Sigmoid colon (tissue), 7 donors: ENCODE results near the gene HOXA6. TPM values are rescaled to one million over a fixed set of nuclear protein-coding genes. Genes with fewer than 3 reads are reported as not detected.

Source experiments
- DNase-seq: peaks from one replicate; pipeline ENCODE4 v3.0.0-alpha.2; 2019
- H3K27ac ChIP-seq, 4 donors: fragments of 200-600 bp; sonication (generic); one replicate each; pipeline ENCODE4 v1.5.1; 2016 to 2019; ENCODE audit warnings: mild to moderate bottlenecking in 1 of 4
- H3K27me3 ChIP-seq, 3 donors: fragments of 200-600 bp; sonication (generic); one replicate each; pipeline ENCODE4 v1.5.1; 2019; ENCODE audit warnings: mild to moderate bottlenecking in 1 of 3
- H3K36me3 ChIP-seq, 4 donors: fragments of 200-600 bp; sonication (generic); one replicate each; pipeline ENCODE4 v1.5.1; 2016 to 2019
- H3K4me1 ChIP-seq, 4 donors: fragments of 200-600 bp; sonication (generic); one replicate each; pipeline ENCODE4 v1.5.1; 2017 to 2019
- H3K4me3 ChIP-seq, 4 donors: fragments of 200-600 bp; sonication (generic); one replicate each; pipeline ENCODE4 v1.5.1; 2017 to 2019; ENCODE audit warnings: mild to moderate bottlenecking in 2 of 4, moderate library complexity in 1 of 4
- H3K9me3 ChIP-seq, 4 donors: fragments of 200-600 bp in 3 of 4; sonication (generic) in 3 of 4; one replicate each; pipeline versions ENCODE4 v1.5.1 to v1.6.1; 2013 to 2019
- EP300 ChIP-seq, 4 donors: sonication (generic); formaldehyde crosslinking; IDR thresholded peaks; one replicate each; pipeline ENCODE4 v1.6.1; 2017; ENCODE audit warnings: antibody characterized with exemption in 4 of 4
- POLR2A ChIP-seq, 2 donors: fragments of 450-650 bp; IDR thresholded peaks; one replicate each; pipeline ENCODE4 v1.6.1; 2016; ENCODE audit warnings: antibody characterized with exemption in 2 of 2, mild to moderate bottlenecking in 2 of 2, moderate library complexity in 2 of 2
- POLR2AphosphoS5 ChIP-seq, 4 donors: sonication (generic); formaldehyde crosslinking; IDR thresholded peaks; one replicate each; pipeline ENCODE4 v1.6.1; 2017; ENCODE audit warnings: antibody characterized with exemption in 4 of 4
- WGBS, 2 donors: extraction: QIAGEN DNeasy Blood & Tissue Kit; methylation state at CpG; one replicate each; pipeline ENCODE4 v1.1.7; 2013; 5-methylcytosine and 5-hydroxymethylcytosine counted together
- intact Hi-C: fragments of 100-400 bp; cut with DNase I; formaldehyde crosslinking; loops from one replicate; pipeline ENCODE4 v1.15.1; 2023
- polyA plus RNA-seq, 3 donors: library from polyadenylated mRNA; stranded (reverse); fragments of 200-250 nt; gene quantifications; one replicate each; pipeline ENCODE4 v1.2.3, GENCODE V29; 2013
- total RNA-seq, 4 donors: library from RNA; depleted of rRNA; stranded (reverse); fragments of >200 nt; gene quantifications; one replicate each; pipeline ENCODE4 v1.1.0, GENCODE V29; 2016
- TF ChIP-seq, protein P1 (sequence below), 4 experiments: fragments of 450-650 bp in 3 of 4; fragments of 200-600 bp in 1 of 4; IDR thresholded peaks; one replicate each; pipeline ENCODE4 v1.5.1; 2016 to 2019; ENCODE audit warnings: antibody characterized with exemption in 4 of 4, mild to moderate bottlenecking in 3 of 4, moderate library complexity in 2 of 4
- donor health status: healthy with polysubstance abuse.
- donor health status: Bipolar disorder and iron deficiency.
- donor health status: healthy.

The HOXA6 gene
- total and polyA plus RNA-seq, 7 donors: 1.6 to 10.0 (median 4.5) TPM; not detected in 1

DNA sequence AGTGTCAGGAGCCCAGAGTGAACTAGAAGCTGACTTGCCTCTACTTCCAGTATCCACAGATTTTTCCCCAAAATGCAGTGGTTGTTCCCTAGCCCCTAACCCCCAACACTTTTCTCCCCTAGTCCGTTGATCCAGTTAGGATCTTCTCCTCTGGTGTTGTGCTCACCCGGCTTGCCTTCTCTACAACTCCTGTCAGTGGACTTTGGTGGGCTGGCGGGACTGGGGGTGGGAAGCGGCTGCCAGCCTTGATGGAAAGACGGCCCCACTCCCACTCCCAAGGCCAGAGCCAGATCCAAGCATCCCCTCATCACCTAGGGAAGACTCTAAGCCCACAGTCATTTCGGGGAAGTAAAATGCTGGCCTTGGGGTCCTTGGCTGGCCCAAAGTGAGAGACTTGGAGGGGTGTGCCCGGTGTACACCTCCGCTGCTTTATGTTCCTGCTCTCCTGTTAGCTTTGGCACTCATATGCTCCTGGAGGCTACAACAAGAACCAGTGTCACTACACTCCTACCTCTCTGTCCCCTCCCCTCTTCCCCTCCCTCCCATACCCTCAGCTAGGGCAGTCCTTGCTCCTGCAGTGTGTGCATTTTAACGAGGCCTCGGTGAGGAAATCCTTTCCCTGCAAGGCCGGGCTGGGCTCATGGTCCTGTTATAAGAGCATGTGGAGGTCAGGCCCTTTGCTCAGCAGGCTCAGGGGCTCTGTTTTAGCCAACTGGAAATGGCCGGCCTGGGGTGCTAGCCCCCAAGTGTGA lies 27.5 kb upstream of the HOXA6 start:
- Histone ChIP-seq H3K9me3 (no peaks in the 10 kb centered on the region), H3K36me3 (no peaks in the 10 kb centered on the region), H3K27me3 (no peaks in the 10 kb centered on the region), H3K4me1 (peaks cover 0 to 33% (median 18%) of the 10 kb centered on the region in 4 donors), H3K4me3 (peak overlapping the region; percentile 48 to 85 (median 82)), H3K27ac (peak overlapping the region in 3 of 4 donors; percentile 97 to 98 (median 98))
- intact Hi-C loops: no loop called here
- WGBS, 2 donors: 9 to 58% methylated on average over 12 of the region's 12 CpGs
- DNase-seq: peak; percentile 87
- TF ChIP-seq POLR2AphosphoS5 (IDR thresholded peaks at IDR 0.05) (peak; percentile 71 to 85 (median 78)), EP300 (IDR thresholded peaks at IDR 0.05) (no peak), POLR2A (IDR thresholded peaks at IDR 0.05) (peak; percentile 55 to 77)

DNA sequence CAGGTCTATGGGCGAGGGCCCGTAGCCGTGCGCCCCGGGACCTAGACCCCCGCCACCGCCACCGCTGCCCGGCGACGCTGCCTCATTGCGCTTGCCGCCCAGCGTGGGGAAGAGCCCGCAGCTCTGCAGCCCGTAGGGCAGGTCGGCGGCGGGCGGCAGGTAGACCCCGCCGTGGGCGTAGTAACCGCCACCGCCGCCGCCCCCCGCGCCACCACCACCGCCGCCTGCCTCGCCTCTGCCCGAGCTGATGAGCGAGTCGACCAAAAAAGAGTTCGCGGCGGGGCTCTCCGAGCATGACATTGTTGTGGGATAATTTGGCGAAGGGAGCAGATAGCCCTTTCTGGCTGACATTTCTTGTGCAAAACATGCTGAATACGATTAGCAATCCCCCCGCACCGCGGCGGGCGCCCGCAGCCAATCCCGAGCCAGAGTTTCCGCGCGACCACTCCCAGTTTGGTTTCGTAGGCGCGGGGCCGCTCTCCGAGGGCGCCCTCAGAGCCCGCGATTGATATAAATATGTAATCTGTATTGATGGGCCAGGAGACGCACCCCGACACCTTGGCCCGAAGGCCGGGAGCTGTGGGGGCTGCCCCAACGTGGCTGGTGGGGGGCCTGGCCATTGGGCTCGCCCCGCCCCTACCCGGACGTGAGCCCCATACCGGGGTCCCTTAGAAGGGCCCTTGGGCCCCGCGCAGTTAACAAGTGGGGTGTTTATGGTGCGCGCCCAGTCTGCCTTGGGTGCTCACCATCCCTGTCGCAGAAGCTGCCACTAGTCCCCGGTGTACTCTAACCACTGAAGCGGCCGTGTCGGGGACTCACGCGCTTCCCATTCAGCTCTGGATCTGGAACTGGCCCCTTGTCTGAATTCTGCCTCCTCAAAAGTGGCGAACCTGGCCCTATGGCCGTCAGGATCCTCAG lies 26.6 kb upstream of the HOXA6 start, which contains the start of gene HOXA10:
Gene HOXA10, minus strand, starts transcription at position 365 of the 918 bp plus-strand sequence. Its CDS starts 14 bp downstream, at position 351.
- H3K9me3 ChIP-seq: no peaks in the 10 kb centered on the region
- no peaks in the 10 kb centered on the region for H3K27me3 ChIP-seq
- peak; percentile 88 for DNase-seq
- intact Hi-C loops: no loop called here
- peaks cover 0 to 31% (median 17%) of the 10 kb centered on the region in 4 donors for H3K4me1 ChIP-seq
- TF ChIP-seq POLR2A (IDR thresholded peaks at IDR 0.05) (peak; percentile 33 to 52), POLR2AphosphoS5 (IDR thresholded peaks at IDR 0.05) (peak; percentile 45 to 75 (median 66))
- TF ChIP-seq, protein P1, sequence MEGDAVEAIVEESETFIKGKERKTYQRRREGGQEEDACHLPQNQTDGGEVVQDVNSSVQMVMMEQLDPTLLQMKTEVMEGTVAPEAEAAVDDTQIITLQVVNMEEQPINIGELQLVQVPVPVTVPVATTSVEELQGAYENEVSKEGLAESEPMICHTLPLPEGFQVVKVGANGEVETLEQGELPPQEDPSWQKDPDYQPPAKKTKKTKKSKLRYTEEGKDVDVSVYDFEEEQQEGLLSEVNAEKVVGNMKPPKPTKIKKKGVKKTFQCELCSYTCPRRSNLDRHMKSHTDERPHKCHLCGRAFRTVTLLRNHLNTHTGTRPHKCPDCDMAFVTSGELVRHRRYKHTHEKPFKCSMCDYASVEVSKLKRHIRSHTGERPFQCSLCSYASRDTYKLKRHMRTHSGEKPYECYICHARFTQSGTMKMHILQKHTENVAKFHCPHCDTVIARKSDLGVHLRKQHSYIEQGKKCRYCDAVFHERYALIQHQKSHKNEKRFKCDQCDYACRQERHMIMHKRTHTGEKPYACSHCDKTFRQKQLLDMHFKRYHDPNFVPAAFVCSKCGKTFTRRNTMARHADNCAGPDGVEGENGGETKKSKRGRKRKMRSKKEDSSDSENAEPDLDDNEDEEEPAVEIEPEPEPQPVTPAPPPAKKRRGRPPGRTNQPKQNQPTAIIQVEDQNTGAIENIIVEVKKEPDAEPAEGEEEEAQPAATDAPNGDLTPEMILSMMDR (IDR thresholded peaks at IDR 0.05): no peak
- H3K36me3 ChIP-seq: no peaks in the 10 kb centered on the region
- peak within 1 kb of the TSS in 3 of 4 donors; percentile 97 to 98 (median 98) for H3K27ac ChIP-seq
- peak within 1 kb of the TSS; percentile 47 to 85 (median 82) for H3K4me3 ChIP-seq
- 1 to 4% methylated on average over 82 of the region's 82 CpGs for WGBS, 2 donors

DNA sequence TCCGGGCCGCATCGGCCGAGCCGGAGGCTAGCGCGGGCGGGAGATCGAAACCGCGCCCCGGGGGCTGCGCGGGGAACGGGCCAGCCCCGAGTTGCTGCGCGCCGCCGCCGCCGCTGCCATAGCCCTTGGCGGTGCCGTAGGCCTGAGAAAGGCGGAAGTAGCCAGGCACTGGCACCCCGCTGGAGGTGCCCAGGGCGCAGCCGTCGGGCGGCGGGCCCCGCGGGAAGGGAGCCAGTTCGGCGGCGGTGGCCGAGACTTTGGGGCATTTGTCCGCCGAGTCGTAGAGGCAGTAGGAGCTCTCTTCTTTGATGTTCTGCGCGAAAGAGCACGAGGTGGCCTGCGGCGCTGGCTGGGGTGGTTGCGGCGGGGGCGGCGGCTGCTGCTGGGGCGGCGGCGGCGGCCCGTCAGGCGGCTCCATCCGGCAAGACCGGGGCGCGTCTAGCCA lies 26.0 kb upstream of the HOXA6 start:
- 0 to 1% methylated on average over 59 of the region's 59 CpGs for WGBS, 2 donors
- peak overlapping the region in 3 of 4 donors; percentile 97 to 98 (median 98) for H3K27ac ChIP-seq
- TF ChIP-seq, protein P1 (IDR thresholded peaks at IDR 0.05): no peak
- TF ChIP-seq POLR2AphosphoS5 (IDR thresholded peaks at IDR 0.05) (peak in 1 of 4 donors; percentile 20), POLR2A (IDR thresholded peaks at IDR 0.05) (no peak)
- intact Hi-C loops: no loop called here
- no peaks in the 10 kb centered on the region for H3K36me3 ChIP-seq
- H3K4me1 ChIP-seq: peaks cover 0 to 31% (median 17%) of the 10 kb centered on the region in 4 donors
- H3K27me3 ChIP-seq: no peaks in the 10 kb centered on the region
- H3K4me3 ChIP-seq: peak overlapping the region; percentile 47 to 85 (median 82)
- DNase-seq: peak; percentile 74
- no peaks in the 10 kb centered on the region for H3K9me3 ChIP-seq

DNA sequence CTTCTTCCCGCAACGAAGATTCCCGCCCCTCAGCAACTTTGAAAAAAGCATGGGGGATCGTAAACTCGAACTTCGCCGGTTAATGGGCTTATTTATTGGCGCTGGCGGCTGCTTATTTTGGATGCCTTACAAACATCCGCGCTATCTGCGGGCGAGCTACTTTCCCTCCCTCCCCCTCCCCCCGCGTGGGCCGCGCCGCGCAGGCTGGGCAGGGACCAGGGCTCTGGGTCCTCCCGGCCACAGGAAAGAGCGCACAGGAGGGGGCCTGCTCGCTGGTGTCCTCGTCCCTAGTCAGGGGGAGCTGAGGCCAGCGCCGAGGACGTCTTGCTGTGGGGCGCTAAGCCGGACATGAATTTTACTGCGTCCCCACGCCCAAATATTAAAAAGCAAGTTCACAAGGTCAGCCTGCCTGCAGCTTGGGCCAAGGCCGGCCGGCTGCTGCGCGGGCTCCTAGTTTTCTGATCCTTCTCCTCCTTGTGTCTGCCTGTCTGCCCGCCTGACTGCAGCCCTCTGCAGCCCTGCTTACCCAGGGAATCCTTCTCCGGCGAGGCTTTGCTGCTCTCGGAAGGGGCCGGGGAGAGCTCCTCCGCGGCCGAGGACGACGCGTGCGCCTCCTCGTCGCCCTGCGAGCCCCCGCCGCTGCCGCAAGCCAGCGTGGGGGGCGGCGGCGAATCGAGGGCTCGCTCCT lies 25.4 kb upstream of the HOXA6 start:
- intact Hi-C loops: no loop called here
- DNase-seq: peak; percentile 95
- 1% methylated on average over 58 of the region's 58 CpGs for WGBS, 2 donors
- no peaks in the 10 kb centered on the region for H3K36me3 ChIP-seq
- no peaks in the 10 kb centered on the region for H3K9me3 ChIP-seq
- peak overlapping the region; percentile 47 to 85 (median 82) for H3K4me3 ChIP-seq
- TF ChIP-seq POLR2A (IDR thresholded peaks at IDR 0.05) (peak; percentile 70 to 86), EP300 (IDR thresholded peaks at IDR 0.05) (peak in 1 of 4 donors; percentile 73), POLR2AphosphoS5 (IDR thresholded peaks at IDR 0.05) (peak; percentile 82 to 93 (median 90))
- TF ChIP-seq, protein P1 (IDR thresholded peaks at IDR 0.05): no peak
- H3K4me1 ChIP-seq: peaks cover 0 to 31% (median 20%) of the 10 kb centered on the region in 4 donors
- no peaks in the 10 kb centered on the region for H3K27me3 ChIP-seq
- peak overlapping the region in 3 of 4 donors; percentile 97 to 98 (median 98) for H3K27ac ChIP-seq
